ENCODE measurements around the gene OXNAD1.

OXNAD1 gene

DNA sequence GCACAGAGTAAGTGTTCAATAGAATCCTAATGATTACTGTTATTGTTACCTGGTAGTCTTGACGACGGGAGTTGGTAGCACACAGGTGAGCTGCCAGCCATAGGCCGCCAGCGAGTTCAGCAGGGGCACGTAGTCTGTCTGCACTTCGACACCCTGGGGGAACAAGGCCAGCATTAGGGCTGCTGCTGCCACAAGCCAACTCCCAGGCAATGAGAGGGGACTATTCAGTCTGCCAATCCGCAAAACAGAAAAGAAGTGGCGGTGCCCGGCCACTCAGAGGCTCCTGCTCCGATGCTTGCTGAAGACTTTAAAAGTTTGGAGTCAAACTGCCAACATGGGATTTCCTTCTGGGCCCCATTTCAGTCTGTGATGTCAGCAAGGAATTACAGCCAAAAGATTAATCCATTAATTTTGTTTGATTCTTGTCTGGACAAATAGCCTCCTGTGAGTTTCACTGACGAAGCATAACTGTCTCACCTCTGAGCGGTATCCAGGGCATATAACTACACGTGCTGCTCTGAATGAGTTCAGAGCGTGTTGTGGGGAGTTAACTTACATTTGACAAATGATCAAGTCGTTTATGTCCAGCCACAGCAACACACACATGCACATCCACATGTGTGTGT lies 61.8 kb downstream of the OXNAD1 start:
- TF ChIP-seq, protein P1, sequence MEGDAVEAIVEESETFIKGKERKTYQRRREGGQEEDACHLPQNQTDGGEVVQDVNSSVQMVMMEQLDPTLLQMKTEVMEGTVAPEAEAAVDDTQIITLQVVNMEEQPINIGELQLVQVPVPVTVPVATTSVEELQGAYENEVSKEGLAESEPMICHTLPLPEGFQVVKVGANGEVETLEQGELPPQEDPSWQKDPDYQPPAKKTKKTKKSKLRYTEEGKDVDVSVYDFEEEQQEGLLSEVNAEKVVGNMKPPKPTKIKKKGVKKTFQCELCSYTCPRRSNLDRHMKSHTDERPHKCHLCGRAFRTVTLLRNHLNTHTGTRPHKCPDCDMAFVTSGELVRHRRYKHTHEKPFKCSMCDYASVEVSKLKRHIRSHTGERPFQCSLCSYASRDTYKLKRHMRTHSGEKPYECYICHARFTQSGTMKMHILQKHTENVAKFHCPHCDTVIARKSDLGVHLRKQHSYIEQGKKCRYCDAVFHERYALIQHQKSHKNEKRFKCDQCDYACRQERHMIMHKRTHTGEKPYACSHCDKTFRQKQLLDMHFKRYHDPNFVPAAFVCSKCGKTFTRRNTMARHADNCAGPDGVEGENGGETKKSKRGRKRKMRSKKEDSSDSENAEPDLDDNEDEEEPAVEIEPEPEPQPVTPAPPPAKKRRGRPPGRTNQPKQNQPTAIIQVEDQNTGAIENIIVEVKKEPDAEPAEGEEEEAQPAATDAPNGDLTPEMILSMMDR (IDR thresholded peaks at IDR 0.05) = no peak
- Histone ChIP-seq H3K4me3 (ENCODE audit: low read depth, low read length) (no peak overlapping the region), H3K9me3 (ENCODE audit: control insufficient read depth, low read length) (no peaks in the 10 kb centered on the region), H2AFZ (no peak overlapping the region), H3K27ac (no peak overlapping the region), H3K9ac (no peak overlapping the region), H3K4me2 (ENCODE audit: low read length) (no peak overlapping the region), H3K79me2 (no peaks in the 10 kb centered on the region), H3K27me3 (ENCODE audit: control insufficient read depth, insufficient read depth, low read length) (no peaks in the 10 kb centered on the region), H3K36me3 (ENCODE audit: control insufficient read depth, insufficient read depth, low read length) (no peaks in the 10 kb centered on the region), H3K4me1 (peaks cover 5% of the 10 kb centered on the region)

DNA sequence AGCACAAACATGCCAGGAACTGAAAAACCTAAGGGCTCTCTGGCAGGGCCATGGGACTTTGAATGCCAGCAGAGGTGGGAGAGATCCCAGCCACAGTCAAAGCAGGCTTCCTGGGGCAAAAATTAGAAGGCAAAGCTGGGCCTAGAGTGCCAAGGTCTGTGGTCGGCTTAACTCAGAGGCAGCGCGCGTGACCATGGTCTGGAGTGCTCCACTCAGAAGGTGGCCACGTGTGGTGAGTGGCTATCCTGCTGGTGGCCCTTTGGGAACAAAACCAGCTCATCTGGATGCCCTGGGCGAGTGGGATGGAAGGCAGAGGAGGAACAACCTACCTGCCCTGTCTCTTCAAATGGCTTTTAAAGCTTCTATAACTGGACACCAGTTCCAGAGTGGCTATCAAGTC lies 63.1 kb downstream of the OXNAD1 start:
- H3K27ac ChIP-seq = no peak overlapping the region

DNA sequence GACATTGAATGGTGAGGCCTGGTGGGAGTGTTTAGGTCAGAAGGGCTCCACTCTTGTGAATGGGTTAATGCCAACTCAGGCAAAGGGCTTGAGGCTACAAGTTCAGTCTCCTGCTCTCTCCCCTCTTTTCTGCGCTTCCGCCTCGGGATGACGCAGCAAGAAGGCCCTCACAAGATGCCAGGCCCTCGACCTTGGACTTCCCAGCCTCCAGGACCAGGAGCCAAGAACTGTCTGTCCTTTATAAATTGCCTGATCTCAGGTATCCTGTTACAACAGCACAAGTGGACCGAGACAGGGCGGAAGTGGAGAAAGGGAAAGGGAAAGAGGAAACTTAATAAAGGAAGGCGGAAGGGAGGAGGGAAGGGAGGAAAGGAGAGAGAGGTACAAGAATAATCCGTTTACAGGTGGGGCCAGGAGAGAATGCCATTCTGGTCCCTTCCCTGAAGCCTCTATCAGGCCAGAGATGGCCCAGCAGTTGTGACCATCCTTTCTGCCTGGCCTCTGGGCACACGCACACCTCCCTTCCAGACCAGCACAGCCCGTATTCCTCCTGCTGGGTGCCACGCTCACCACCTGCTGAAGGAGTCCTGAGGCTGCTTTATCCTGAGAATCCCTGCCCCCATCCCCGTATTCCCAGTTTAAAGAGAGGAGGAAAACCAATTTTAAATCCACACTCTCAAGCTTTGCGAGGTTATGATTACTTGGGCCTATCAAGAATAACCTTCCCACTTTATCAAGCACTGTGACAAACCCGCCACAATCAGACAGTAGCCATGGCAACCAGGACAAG lies 64.2 kb downstream of the OXNAD1 start:
- no peaks in the 10 kb centered on the region for H3K4me1 ChIP-seq
- TF ChIP-seq, protein P1 (IDR thresholded peaks at IDR 0.05) = no peak
- H3K9ac ChIP-seq = no peak overlapping the region
- H3K4me2 ChIP-seq (ENCODE audit: low read length) = no peak overlapping the region
- H3K4me3 ChIP-seq (ENCODE audit: low read depth, low read length) = no peak overlapping the region
- no peak overlapping the region for H3K27ac ChIP-seq
- no peaks in the 10 kb centered on the region for H3K27me3 ChIP-seq (ENCODE audit: control insufficient read depth, insufficient read depth, low read length)
- H3K9me3 ChIP-seq (ENCODE audit: control insufficient read depth, low read length) = no peaks in the 10 kb centered on the region
- no peak overlapping the region for H2AFZ ChIP-seq
- no peaks in the 10 kb centered on the region for H3K79me2 ChIP-seq
- no peaks in the 10 kb centered on the region for H3K36me3 ChIP-seq (ENCODE audit: control insufficient read depth, insufficient read depth, low read length)

More for the DNA sequence above, 63.1 kb downstream of the OXNAD1 start:
- TF ChIP-seq, protein P1 (IDR thresholded peaks at IDR 0.05) = no peak
- H3K4me2 ChIP-seq (ENCODE audit: low read length) = no peak overlapping the region
- H3K4me3 ChIP-seq (ENCODE audit: low read depth, low read length) = no peak overlapping the region
- H3K36me3 ChIP-seq (ENCODE audit: control insufficient read depth, insufficient read depth, low read length) = no peaks in the 10 kb centered on the region
- no peak overlapping the region for H2AFZ ChIP-seq
- H3K4me1 ChIP-seq = no peaks in the 10 kb centered on the region
- no peaks in the 10 kb centered on the region for H3K27me3 ChIP-seq (ENCODE audit: control insufficient read depth, insufficient read depth, low read length)
- no peak overlapping the region for H3K9ac ChIP-seq
- H3K9me3 ChIP-seq (ENCODE audit: control insufficient read depth, low read length) = no peaks in the 10 kb centered on the region
- no peaks in the 10 kb centered on the region for H3K79me2 ChIP-seq

DNA sequence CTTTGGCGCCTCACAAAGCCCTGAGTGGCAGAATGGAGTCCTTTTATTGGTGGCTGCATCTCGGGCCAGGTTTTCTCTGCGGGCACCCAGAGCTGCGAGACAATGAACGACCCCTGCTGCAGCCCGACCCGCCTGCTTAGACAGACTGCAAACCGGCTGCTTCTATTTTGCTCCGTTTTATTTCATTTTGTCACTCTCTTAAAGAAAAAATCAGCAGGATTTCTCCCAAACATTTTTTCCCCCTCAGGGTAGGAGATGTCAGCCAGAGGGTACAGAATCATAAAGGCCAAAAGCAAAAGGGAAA lies 64.8 kb downstream of the OXNAD1 start:
- Histone ChIP-seq H3K9ac (no peak overlapping the region), H3K27ac (no peak overlapping the region), H3K79me2 (no peaks in the 10 kb centered on the region), H2AFZ (no peak overlapping the region), H3K4me2 (ENCODE audit: low read length) (no peak overlapping the region), H3K4me1 (no peaks in the 10 kb centered on the region), H3K36me3 (ENCODE audit: control insufficient read depth, insufficient read depth, low read length) (no peaks in the 10 kb centered on the region), H3K27me3 (ENCODE audit: control insufficient read depth, insufficient read depth, low read length) (no peaks in the 10 kb centered on the region), H3K4me3 (ENCODE audit: low read depth, low read length) (no peak overlapping the region), H3K9me3 (ENCODE audit: control insufficient read depth, low read length) (no peaks in the 10 kb centered on the region)
- TF ChIP-seq, protein P1 (IDR thresholded peaks at IDR 0.05) = no peak

DNA sequence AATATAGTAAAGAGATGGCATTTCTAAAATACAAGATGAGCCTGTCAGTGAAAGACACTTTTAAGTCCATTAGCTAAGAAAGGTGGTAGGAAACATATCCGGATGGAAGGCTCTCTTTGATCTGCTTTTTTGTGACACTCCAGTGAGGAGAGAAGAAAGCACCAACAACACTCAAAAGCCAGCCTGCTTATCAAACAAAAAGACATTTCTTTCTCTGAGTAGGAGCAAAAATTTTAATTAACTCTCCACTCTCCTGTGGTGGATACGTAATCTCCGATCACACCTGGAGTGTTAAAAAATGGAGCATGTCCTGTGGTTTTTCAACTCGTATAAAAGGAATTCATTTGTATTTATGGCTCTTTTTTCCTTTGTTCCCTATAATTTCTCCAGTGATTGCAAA lies 65.3 kb downstream of the OXNAD1 start:
- H3K9me3 ChIP-seq (ENCODE audit: control insufficient read depth, low read length) = no peaks in the 10 kb centered on the region
- no peak overlapping the region for H2AFZ ChIP-seq
- no peak overlapping the region for H3K27ac ChIP-seq
- TF ChIP-seq, protein P1 (IDR thresholded peaks at IDR 0.05) = no peak
- H3K4me3 ChIP-seq (ENCODE audit: low read depth, low read length) = no peak overlapping the region
- H3K9ac ChIP-seq = no peak overlapping the region
- no peaks in the 10 kb centered on the region for H3K4me1 ChIP-seq
- H3K4me2 ChIP-seq (ENCODE audit: low read length) = no peak overlapping the region
- no peaks in the 10 kb centered on the region for H3K27me3 ChIP-seq (ENCODE audit: control insufficient read depth, insufficient read depth, low read length)
- no peaks in the 10 kb centered on the region for H3K79me2 ChIP-seq
- H3K36me3 ChIP-seq (ENCODE audit: control insufficient read depth, insufficient read depth, low read length) = no peaks in the 10 kb centered on the region
